HepG2 (cell line): ENCODE measurements around the gene SPCS1. TPM values are rescaled to one million over a fixed set of nuclear protein-coding genes. Genes with fewer than 3 reads are reported as not detected.

Experiments
- ATAC-seq: fragments of 200-7000 bp; cut with Tn5 transposase; 3 replicates; pipeline ENCODE4 v1.9.1; 2020; ENCODE audit warnings: mild to moderate bottlenecking, moderate library complexity
- BruUV-seq: library from RNA; stranded (reverse); fragments of 400-500 nt; replicated peaks from 2 replicates; lab custom pipeline; 2021; lab: Mats Ljungman, UMichigan
- CTCF ChIA-PET: fragments of 300-600 bp; formaldehyde crosslinking; extraction: SDS; loops from one replicate; lab custom pipeline; 2021; ENCODE audit warnings: low total read pairs, inconsistent platforms, low intra/inter-chr PET ratio; lab: Yijun Ruan, JAX
- POLR2A ChIA-PET: fragments of 350-600 bp; sonication (Branson Sonifier 250); formaldehyde crosslinking; loops from one replicate; lab custom pipeline; 2020; ENCODE audit warnings: antibody characterized with exemption, inconsistent platforms; lab: Yijun Ruan, JAX
- DNase-seq: peaks from one replicate; pipeline ENCODE4 v3.0.0-alpha.2; 2015; ENCODE audit warnings: low spot score
- FAIRE-seq: peaks from 3 replicates; lab custom pipeline; 2011; peaks lifted over from hg19 to GRCh38; lab: Jason Lieb, UNC
- H2AFZ ChIP-seq: one replicate; pipeline ENCODE4 v1.6.1; 2011; ENCODE audit warnings: low read length, inconsistent platforms
- H3K27ac ChIP-seq: fragments of 300-600 bp; 3 replicates; pipeline ENCODE4 v1.8.0; 2011; ENCODE audit warnings: mixed run types, mild to moderate bottlenecking, mixed read lengths, low read length, inconsistent platforms; ENCODE audit not compliant: insufficient read depth; ENCODE audit errors: extremely low read length
- H3K27me3 ChIP-seq, 2 experiments: fragments of 200-600 bp in 1 of 2; 2 replicates in 1 of 2; 3 replicates in 1 of 2; pipeline versions ENCODE4 v1.6.0 to v1.8.0; 2011; ENCODE audit warnings: low read length in 2 of 2, mild to moderate bottlenecking in 2 of 2, moderate library complexity in 2 of 2, inconsistent platforms in 1 of 2; ENCODE audit not compliant: insufficient read depth in 2 of 2, control insufficient read depth in 1 of 2
- H3K36me3 ChIP-seq, 2 experiments: fragments of 200-600 bp in 1 of 2; replicated peaks in 1 of 2; 2 replicates in 1 of 2; 3 replicates in 1 of 2; pipeline versions ENCODE4 v1.5.1 to v1.8.0; 2011; ENCODE audit warnings: low read length in 2 of 2, inconsistent platforms in 1 of 2; ENCODE audit not compliant: insufficient read depth in 2 of 2, control insufficient read depth in 1 of 2
- H3K4me1 ChIP-seq: 2 replicates; pipeline ENCODE4 v1.5.1; 2012; ENCODE audit warnings: low read length, inconsistent platforms; ENCODE audit not compliant: insufficient read depth
- H3K4me2 ChIP-seq: 2 replicates; pipeline ENCODE4 v1.6.0; 2011; ENCODE audit warnings: low read depth, low read length, inconsistent platforms
- H3K4me3 ChIP-seq, 3 experiments: fragments of 200-600 bp in 1 of 3; sonication (generic), shearing (Covaris generic) in 1 of 3; replicated peaks in 1 of 3; 2 replicates each; pipeline ENCODE4 v1.5.1; 2011 to 2016; ENCODE audit warnings: low read length in 3 of 3, inconsistent platforms in 2 of 3, low read depth in 2 of 3, mild to moderate bottlenecking in 2 of 3, control low read depth in 1 of 3, mixed read lengths in 1 of 3; ENCODE audit not compliant: insufficient read depth in 1 of 3
- H3K79me2 ChIP-seq: one replicate; pipeline ENCODE4 v1.6.1; 2011; ENCODE audit warnings: low read length, inconsistent platforms; ENCODE audit not compliant: insufficient read depth
- H3K9ac ChIP-seq: 2 replicates; pipeline ENCODE4 v1.6.0; 2011; ENCODE audit warnings: mild to moderate bottlenecking, low read depth, low read length, inconsistent platforms; ENCODE audit not compliant: insufficient read depth
- H3K9me3 ChIP-seq: 2 replicates; pipeline ENCODE4 v1.5.1; 2012; ENCODE audit warnings: mild to moderate bottlenecking, low read length
- H4K20me1 ChIP-seq: 2 replicates; pipeline ENCODE4 v1.6.0; 2011; ENCODE audit warnings: inconsistent platforms, mild to moderate bottlenecking, low read length, moderate library complexity; ENCODE audit not compliant: insufficient read depth
- ARID2 ChIP-seq: sonication (generic); formaldehyde crosslinking; IDR thresholded peaks from 2 replicates; pipeline ENCODE4 v1.8.1; 2022; ENCODE audit warnings: mild to moderate bottlenecking, missing genetic modification reagents, borderline replicate concordance
- ETV6 ChIP-seq: sonication (generic); formaldehyde crosslinking; conservative IDR thresholded peaks from 2 replicates; pipeline ENCODE4 v1.4.0; 2020; ENCODE audit warnings: missing genetic modification reagents
- FIP1L1 ChIP-seq: fragments of 200-400 bp; formaldehyde crosslinking; IDR thresholded peaks from 2 replicates; pipeline ENCODE4 v1.6.1; 2018; ENCODE audit warnings: low read depth, mild to moderate bottlenecking, low read length, moderate library complexity, borderline replicate concordance; ENCODE audit not compliant: insufficient read depth
- HINFP ChIP-seq: sonication (generic); formaldehyde crosslinking; IDR thresholded peaks from 2 replicates; pipeline ENCODE4 v1.4.0; 2020; ENCODE audit warnings: low read depth, mild to moderate bottlenecking, missing genetic modification reagents
- KLF6 ChIP-seq: IDR thresholded peaks from 2 replicates; pipeline ENCODE4 v1.8.0; 2016; ENCODE audit warnings: missing biosample characterization, missing genetic modification reagents
- PLRG1 ChIP-seq: fragments of 450-650 bp; conservative IDR thresholded peaks from 2 replicates; pipeline ENCODE4 v1.6.1; 2016
- TFDP2 ChIP-seq: sonication (generic); formaldehyde crosslinking; IDR thresholded peaks from 2 replicates; pipeline ENCODE4 v1.4.0; 2020; ENCODE audit warnings: missing genetic modification reagents
- THAP11 ChIP-seq: IDR thresholded peaks from 2 replicates; pipeline ENCODE4 v1.6.1; 2016; ENCODE audit warnings: missing biosample characterization, missing genetic modification reagents
- TOE1 ChIP-seq: sonication (generic); formaldehyde crosslinking; IDR thresholded peaks from 2 replicates; pipeline ENCODE4 v1.4.0; 2020; ENCODE audit warnings: mild to moderate bottlenecking, missing genetic modification reagents
- ZC3H4 ChIP-seq: sonication (generic); formaldehyde crosslinking; IDR thresholded peaks from 2 replicates; pipeline ENCODE4 v1.4.0; 2020; ENCODE audit warnings: missing genetic modification reagents, borderline replicate concordance
- ZNF264 ChIP-seq: sonication (generic); formaldehyde crosslinking; IDR thresholded peaks from 2 replicates; pipeline ENCODE4 v1.4.0; 2020; ENCODE audit warnings: missing genetic modification reagents
- ZNF329 ChIP-seq: sonication (generic); formaldehyde crosslinking; IDR thresholded peaks from 2 replicates; pipeline ENCODE4 v1.9.0; 2021; ENCODE audit warnings: low read depth, mild to moderate bottlenecking, missing genetic modification reagents
- ZNF513 ChIP-seq: sonication (generic); formaldehyde crosslinking; conservative IDR thresholded peaks from 2 replicates; pipeline ENCODE4 v1.5.0; 2020; ENCODE audit warnings: missing genetic modification reagents
- ZNF558 ChIP-seq: sonication (generic); formaldehyde crosslinking; IDR thresholded peaks from 2 replicates; pipeline ENCODE4 v1.9.0; 2022; ENCODE audit warnings: mild to moderate bottlenecking, missing genetic modification reagents, borderline replicate concordance
- ZNF580 ChIP-seq: IDR thresholded peaks from 2 replicates; pipeline ENCODE4 v1.6.1; 2016; ENCODE audit warnings: low read depth, borderline replicate concordance
- WGBS: methylation state at CpG from one replicate; pipeline ENCODE4 v1.1.6; 2017; ENCODE audit warnings: low lambda C conversion rate; 5-methylcytosine and 5-hydroxymethylcytosine counted together
- in situ Hi-C: cut with HindIII; loops from 2 replicates; pipeline ENCODE4 v1.10.0; 2017; ENCODE audit warnings: low pct_unique_long_range_greater_than_20kb; ENCODE audit not compliant: extremely low pct_ligation_motif_present
- intact Hi-C: fragments of 100-400 bp; cut with micrococcal nuclease; formaldehyde crosslinking; loops from one replicate; pipeline ENCODE4 v1.10.0; 2022; ENCODE audit not compliant: unreplicated experiment
- polyA plus RNA-seq, 8 experiments: library from polyadenylated mRNA; depleted of rRNA in 3 of 8; stranded (reverse) in 7 of 8; unstranded in 1 of 8; fragments of >200 nt; fragmentation: Illumina TruSeq in 4 of 8; extraction: Trizol in 4 of 8; gene quantifications; 2 replicates each; pipeline versions ENCODE4 v1.2.1 to v1.2.3, GENCODE V29; 2011 to 2016; ENCODE audit warnings: low read depth in 4 of 8, missing spikeins in 1 of 8, mixed read lengths in 1 of 8; ENCODE audit not compliant: insufficient read depth in 1 of 8
- total RNA-seq, 5 experiments: library from RNA; depleted of rRNA; stranded (reverse); fragments of >200 nt; fragmentation: Illumina TruSeq; extraction: Trizol; gene quantifications; 2 replicates each; pipeline ENCODE4 v1.2.3, GENCODE V29; 2016; ENCODE audit warnings: low read depth in 1 of 5

SPCS1 gene
- total and polyA plus RNA-seq, 2 of the 13 experiments (the other 11 are each of a cell fraction or from before 2014, with no cell fraction given), result 84.6 to 120 TPM

GRCh38 chr3:52660046-52660445 lies 45.9 kb upstream of the SPCS1 start:
- FAIRE-seq (no peak), ATAC-seq (no peak), DNase-seq (no peak)
- Histone ChIP-seq H3K9me3 (no peaks in the 10 kb centered on the region), H3K4me3 (no peak overlapping the region), H2AFZ (no peak overlapping the region), H3K9ac (no peak overlapping the region), H3K36me3 (peaks cover 17 to 54% of the 10 kb centered on the region in 2 experiments), H3K27ac (no peak overlapping the region), H3K4me2 (no peak overlapping the region), H4K20me1 (no peaks in the 10 kb centered on the region), H3K27me3 (no peaks in the 10 kb centered on the region), H3K4me1 (peaks cover 5% of the 10 kb centered on the region; the same call in 1 of the 2 replicates), H3K79me2 (no peaks in the 10 kb centered on the region)
- TF ChIP-seq ARID2 (no peak), ZNF558 (CRISPR knock-in tag) (no peak), ZNF329 (CRISPR knock-in tag) (no peak), HINFP (CRISPR knock-in tag) (no peak), TOE1 (no peak), TFDP2 (no peak), ZNF513 (CRISPR knock-in tag) (no peak), KLF6 (CRISPR knock-in tag) (no peak), THAP11 (CRISPR knock-in tag) (no peak), FIP1L1 (no peak), ZC3H4 (CRISPR knock-in tag) (no peak), ZNF580 (CRISPR knock-in tag) (no peak), PLRG1 (no peak), ZNF264 (no peak), ETV6 (CRISPR knock-in tag) (no peak)
- no TSS peak for BruUV-seq
- intact Hi-C loops (no loop called here), in situ Hi-C loops (no loop called here)
- WGBS, result 78% methylated on average over 3 of the region's 3 CpGs
- ChIA-PET POLR2A (no interaction called here), CTCF (no interaction called here)
